Right atrium auricular region (tissue), 2 donors: ENCODE results near the gene GRM5. TPM values are rescaled to one million over a fixed set of nuclear protein-coding genes. Genes with fewer than 3 reads are reported as not detected.

Experiments used
- DNase-seq: peaks from one replicate; pipeline ENCODE4 v3.0.0-alpha.2; 2019; ENCODE audit warnings: low spot score
- H3K27ac ChIP-seq, 2 donors: fragments of 200-600 bp; sonication (generic); 1 replicate in 1 of 2; 2 replicates in 1 of 2; pipeline ENCODE4 v1.5.1; 2016 to 2019
- H3K27me3 ChIP-seq, 2 donors: fragments of 200-600 bp; sonication (generic); one replicate each; pipeline versions ENCODE4 v1.5.1 to v1.6.0; 2017 to 2019
- H3K36me3 ChIP-seq: fragments of 200-600 bp; sonication (generic); one replicate; pipeline ENCODE4 v1.5.1; 2016
- H3K4me1 ChIP-seq, 2 donors: fragments of 200-600 bp; sonication (generic); one replicate each; pipeline versions ENCODE4 v1.5.1 to v1.6.0; 2017 to 2019
- H3K4me3 ChIP-seq, 2 donors: fragments of 200-600 bp; sonication (generic); 1 replicate in 1 of 2; 2 replicates in 1 of 2; pipeline ENCODE4 v1.5.1; 2017 to 2019; ENCODE audit warnings: mild to moderate bottlenecking in 1 of 2, moderate library complexity in 1 of 2
- H3K9me3 ChIP-seq, 2 donors: fragments of 200-600 bp; sonication (generic); one replicate each; pipeline ENCODE4 v1.5.1; 2019
- total RNA-seq, 2 donors: library from RNA; depleted of rRNA; stranded (reverse); fragments of >200 nt; gene quantifications; one replicate each; pipeline ENCODE4 v1.1.0, GENCODE V29; 2016
- TF ChIP-seq, protein P1 (sequence below), 2 donors: fragments of 200-600 bp; sonication (generic); IDR thresholded peaks; one replicate each; pipeline ENCODE4 v1.5.1; 2019; ENCODE audit warnings: antibody characterized with exemption in 2 of 2

GRM5 gene
- total RNA-seq, 2 donors from 2014 or later = not detected

- TF ChIP-seq, protein P1, sequence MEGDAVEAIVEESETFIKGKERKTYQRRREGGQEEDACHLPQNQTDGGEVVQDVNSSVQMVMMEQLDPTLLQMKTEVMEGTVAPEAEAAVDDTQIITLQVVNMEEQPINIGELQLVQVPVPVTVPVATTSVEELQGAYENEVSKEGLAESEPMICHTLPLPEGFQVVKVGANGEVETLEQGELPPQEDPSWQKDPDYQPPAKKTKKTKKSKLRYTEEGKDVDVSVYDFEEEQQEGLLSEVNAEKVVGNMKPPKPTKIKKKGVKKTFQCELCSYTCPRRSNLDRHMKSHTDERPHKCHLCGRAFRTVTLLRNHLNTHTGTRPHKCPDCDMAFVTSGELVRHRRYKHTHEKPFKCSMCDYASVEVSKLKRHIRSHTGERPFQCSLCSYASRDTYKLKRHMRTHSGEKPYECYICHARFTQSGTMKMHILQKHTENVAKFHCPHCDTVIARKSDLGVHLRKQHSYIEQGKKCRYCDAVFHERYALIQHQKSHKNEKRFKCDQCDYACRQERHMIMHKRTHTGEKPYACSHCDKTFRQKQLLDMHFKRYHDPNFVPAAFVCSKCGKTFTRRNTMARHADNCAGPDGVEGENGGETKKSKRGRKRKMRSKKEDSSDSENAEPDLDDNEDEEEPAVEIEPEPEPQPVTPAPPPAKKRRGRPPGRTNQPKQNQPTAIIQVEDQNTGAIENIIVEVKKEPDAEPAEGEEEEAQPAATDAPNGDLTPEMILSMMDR (IDR thresholded peaks at IDR 0.05) = no peak
- Histone ChIP-seq H3K27ac (no peak overlapping the region), H3K4me3 (no peak overlapping the region), H3K27me3 (no peaks in the 10 kb centered on the region), H3K9me3 (no peaks in the 10 kb centered on the region), H3K36me3 (no peaks in the 10 kb centered on the region), H3K4me1 (no peaks in the 10 kb centered on the region)
- no peak for DNase-seq
These were observed 408.6 kb downstream of the GRM5 start for GRCh38 chr11:88657076-88657738.

DNA sequence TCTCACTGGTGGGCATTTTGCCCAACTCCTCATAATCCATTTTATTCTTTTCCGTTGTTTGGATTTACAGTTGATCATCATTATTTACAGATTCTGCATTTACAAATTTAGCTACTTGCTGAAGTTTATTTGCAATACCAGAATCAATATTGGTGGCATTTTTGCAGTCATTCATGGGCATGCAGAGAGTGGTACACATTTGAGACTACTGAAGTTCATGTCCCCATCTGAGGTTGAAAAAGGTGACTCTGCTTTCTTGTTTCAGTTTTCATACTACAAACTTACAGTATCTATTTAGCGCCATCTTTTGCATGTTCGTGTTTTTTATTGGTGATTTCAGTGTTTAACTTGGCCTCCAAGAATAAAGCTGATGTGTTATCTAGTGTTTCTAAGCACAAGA, 409.5 kb downstream of the GRM5 start:
- H3K36me3 ChIP-seq = no peaks in the 10 kb centered on the region
- TF ChIP-seq, protein P1 (IDR thresholded peaks at IDR 0.05) = no peak
- no peaks in the 10 kb centered on the region for H3K4me1 ChIP-seq
- DNase-seq = no peak
- no peaks in the 10 kb centered on the region for H3K27me3 ChIP-seq
- H3K27ac ChIP-seq = no peak overlapping the region
- no peak overlapping the region for H3K4me3 ChIP-seq
- no peaks in the 10 kb centered on the region for H3K9me3 ChIP-seq

DNA sequence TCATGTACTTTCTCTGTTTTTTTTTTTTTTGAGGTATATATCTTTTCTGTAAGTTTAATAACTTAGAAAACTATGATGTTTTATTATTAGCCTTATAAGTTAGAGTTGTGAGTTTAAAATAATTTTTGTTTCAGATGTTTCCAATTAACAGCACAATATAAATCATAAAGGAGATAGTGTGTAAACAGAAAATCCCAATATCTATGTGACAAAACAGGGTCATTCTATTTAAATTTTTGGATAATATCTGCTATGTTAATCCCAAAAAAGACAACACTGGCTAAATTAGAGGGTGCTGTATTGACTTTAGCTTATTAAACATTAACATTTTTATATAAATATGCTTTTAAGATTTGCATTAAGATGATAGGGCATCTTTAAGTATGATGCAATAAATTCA, 410.1 kb downstream of the GRM5 start:
- no peak for DNase-seq
- no peak overlapping the region for H3K4me3 ChIP-seq
- no peak overlapping the region for H3K27ac ChIP-seq
- no peaks in the 10 kb centered on the region for H3K27me3 ChIP-seq
- H3K36me3 ChIP-seq = no peaks in the 10 kb centered on the region
- no peaks in the 10 kb centered on the region for H3K9me3 ChIP-seq
- H3K4me1 ChIP-seq = no peaks in the 10 kb centered on the region
- TF ChIP-seq, protein P1 (IDR thresholded peaks at IDR 0.05) = no peak

- Histone ChIP-seq H3K36me3 (no peaks in the 10 kb centered on the region), H3K4me3 (no peak overlapping the region), H3K27ac (no peak overlapping the region), H3K9me3 (no peaks in the 10 kb centered on the region), H3K4me1 (no peaks in the 10 kb centered on the region), H3K27me3 (no peaks in the 10 kb centered on the region)
- DNase-seq = no peak
- TF ChIP-seq, protein P1 (IDR thresholded peaks at IDR 0.05) = no peak
These were observed 410.6 kb downstream of the GRM5 start for GRCh38 chr11:88655196-88655595.

DNA sequence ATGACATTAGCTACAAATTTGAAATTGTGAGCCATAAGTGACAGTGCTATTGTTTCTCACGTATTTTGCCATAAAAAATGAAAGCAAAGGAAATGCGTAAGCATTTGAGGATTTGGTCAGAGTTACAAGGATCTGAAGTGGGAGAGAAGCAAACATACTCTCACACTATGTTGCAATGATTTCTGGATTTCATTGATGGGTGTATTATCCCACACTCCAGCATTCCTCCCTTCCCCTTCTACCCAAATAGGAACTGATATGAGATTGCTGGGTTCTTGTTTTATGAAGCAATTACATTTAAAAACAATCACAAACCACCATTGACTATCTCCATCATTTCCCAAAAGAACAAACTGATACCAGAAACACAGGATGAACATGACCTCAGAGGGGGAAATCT, 414.2 kb downstream of the GRM5 start:
- no peaks in the 10 kb centered on the region for H3K4me1 ChIP-seq
- H3K36me3 ChIP-seq = no peaks in the 10 kb centered on the region
- no peak for DNase-seq
- no peak overlapping the region for H3K4me3 ChIP-seq
- TF ChIP-seq, protein P1 (IDR thresholded peaks at IDR 0.05) = no peak
- H3K27ac ChIP-seq = no peak overlapping the region
- no peaks in the 10 kb centered on the region for H3K27me3 ChIP-seq
- H3K9me3 ChIP-seq = no peaks in the 10 kb centered on the region

DNA sequence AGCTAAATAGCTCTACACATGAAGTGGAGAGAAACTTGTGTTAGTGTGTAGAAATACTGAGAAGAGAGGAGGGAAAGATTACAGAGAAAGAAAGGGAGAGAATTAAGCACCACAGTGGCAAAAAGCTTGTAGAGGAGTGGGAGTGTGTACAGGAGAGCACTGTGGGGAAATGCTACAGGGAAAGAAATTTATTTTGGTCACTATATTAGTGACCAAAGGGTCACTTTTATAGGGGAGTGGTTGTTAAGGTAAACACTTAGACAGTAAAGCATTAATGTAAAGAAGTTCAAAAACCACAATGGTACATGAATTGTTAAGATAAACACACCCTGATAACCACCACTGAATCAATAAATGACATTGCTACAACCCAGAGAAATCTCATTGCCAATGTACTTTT, 421.1 kb downstream of the GRM5 start:
- TF ChIP-seq, protein P1 (IDR thresholded peaks at IDR 0.05) = no peak
- no peaks in the 10 kb centered on the region for H3K4me1 ChIP-seq
- no peaks in the 10 kb centered on the region for H3K9me3 ChIP-seq
- H3K4me3 ChIP-seq = no peak overlapping the region
- no peak for DNase-seq
- no peaks in the 10 kb centered on the region for H3K27me3 ChIP-seq
- no peak overlapping the region for H3K27ac ChIP-seq
- H3K36me3 ChIP-seq = no peaks in the 10 kb centered on the region
